Keratinocyte (primary cell): ENCODE data around the gene FREM1. TPM values are rescaled to one million over a fixed set of nuclear protein-coding genes. Genes with fewer than 3 reads are reported as not detected.

Source experiments
- DNase-seq: peaks from one replicate; pipeline ENCODE4 v3.0.0-alpha.2; 2011; ENCODE audit warnings: low read depth, missing footprints, low spot score
- FAIRE-seq: peaks from 2 replicates; lab custom pipeline; 2011; peaks lifted over from hg19 to GRCh38; lab: Jason Lieb, UNC
- H2AFZ ChIP-seq: 2 replicates; pipeline ENCODE4 v1.6.0; 2012; ENCODE audit warnings: low read length, control low read depth, inconsistent platforms; ENCODE audit not compliant: control insufficient read depth
- H3K27ac ChIP-seq: 2 replicates; pipeline ENCODE4 v1.5.1; 2011; ENCODE audit warnings: low read length; ENCODE audit not compliant: control insufficient read depth, insufficient read depth
- H3K27me3 ChIP-seq: 3 replicates; pipeline ENCODE4 v1.6.0; 2011; ENCODE audit warnings: low read length; ENCODE audit not compliant: control insufficient read depth, insufficient read depth; ENCODE audit errors: extremely low read depth
- H3K36me3 ChIP-seq, 2 experiments: 2 replicates in 1 of 2; 3 replicates in 1 of 2; pipeline ENCODE4 v1.5.1; 2011; ENCODE audit warnings: low read length in 2 of 2, mild to moderate bottlenecking in 1 of 2; ENCODE audit not compliant: control insufficient read depth in 2 of 2, insufficient read depth in 2 of 2; ENCODE audit errors: extremely low read depth in 1 of 2
- H3K4me1 ChIP-seq: 3 replicates; pipeline ENCODE4 v1.5.1; 2011; ENCODE audit warnings: low read length; ENCODE audit not compliant: control insufficient read depth, insufficient read depth; ENCODE audit errors: extremely low read depth
- H3K4me2 ChIP-seq: 3 replicates; pipeline ENCODE4 v1.6.0; 2011; ENCODE audit warnings: low read depth, low read length; ENCODE audit not compliant: control insufficient read depth, insufficient read depth; ENCODE audit errors: extremely low read depth
- H3K4me3 ChIP-seq, 3 experiments: fragments of 200-600 bp in 1 of 3; sonication (generic) in 1 of 3; 2 replicates in 2 of 3; 3 replicates in 1 of 3; pipeline ENCODE4 v1.5.1; 2011 to 2016; ENCODE audit warnings: low read length in 3 of 3, mild to moderate bottlenecking in 3 of 3, control low read depth in 2 of 3, inconsistent platforms in 1 of 3, low read depth in 1 of 3, mixed read lengths in 1 of 3, mixed run types in 1 of 3, moderate library complexity in 1 of 3; ENCODE audit not compliant: control insufficient read depth in 2 of 3, insufficient read depth in 2 of 3; ENCODE audit errors: extremely low read depth in 1 of 3
- H3K79me2 ChIP-seq: 2 replicates; pipeline ENCODE4 v1.6.0; 2012; ENCODE audit warnings: low read length; ENCODE audit not compliant: control insufficient read depth, insufficient read depth
- H3K9ac ChIP-seq: 3 replicates; pipeline ENCODE4 v1.6.0; 2011; ENCODE audit warnings: low read length; ENCODE audit not compliant: control insufficient read depth, insufficient read depth; ENCODE audit errors: extremely low read depth
- H3K9me1 ChIP-seq: 3 replicates; pipeline ENCODE4 v1.6.0; 2011; ENCODE audit warnings: low read length; ENCODE audit not compliant: control insufficient read depth, insufficient read depth; ENCODE audit errors: extremely low read depth
- H3K9me3 ChIP-seq: 2 replicates; pipeline ENCODE4 v1.5.1; 2012; ENCODE audit warnings: low read depth, low read length; ENCODE audit not compliant: control insufficient read depth
- H4K20me1 ChIP-seq: 3 replicates; pipeline ENCODE4 v1.6.0; 2011; ENCODE audit warnings: low read length; ENCODE audit not compliant: control insufficient read depth, insufficient read depth; ENCODE audit errors: extremely low read depth
- EZH2 ChIP-seq: IDR thresholded peaks from one replicate; pipeline ENCODE4 v1.6.1; 2012; ENCODE audit warnings: inconsistent platforms, mild to moderate bottlenecking, low read length, moderate library complexity
- dilution Hi-C: fragments of 300-500 bp; cut with MboI; formaldehyde crosslinking; loops from one replicate; pipeline ENCODE4 v1.7.0; 2020; ENCODE audit warnings: low sequenced_read_pairs; ENCODE audit not compliant: extremely low pct_ligation_motif_present
- polyA plus RNA-seq, 5 experiments: library from polyadenylated mRNA; depleted of rRNA in 3 of 5; stranded (reverse) in 3 of 5; stranded (forward) in 1 of 5; unstranded in 1 of 5; fragments of >200 nt; gene quantifications; 1 replicate in 1 of 5; 2 replicates in 3 of 5; 3 replicates in 1 of 5; pipeline versions ENCODE4 v1.2.1 to v1.2.3, GENCODE V29; 2011 to 2012; ENCODE audit warnings: missing spikeins in 2 of 5, low read depth in 1 of 5, low replicate concordance in 1 of 5
- TF ChIP-seq, protein P1 (sequence below), 3 experiments: IDR thresholded peaks in 1 of 3; conservative IDR thresholded peaks in 1 of 3; optimal IDR thresholded peaks in 1 of 3; 2 replicates in 2 of 3; 3 replicates in 1 of 3; pipeline versions ENCODE3 to v1.5.1; 2011; ENCODE audit warnings: low read length in 3 of 3, mild to moderate bottlenecking in 3 of 3, moderate library complexity in 2 of 3, control low read depth in 1 of 3, inconsistent platforms in 1 of 3; ENCODE audit not compliant: insufficient read depth in 2 of 3; ENCODE audit errors: extremely low read depth in 1 of 3

Gene FREM1
- polyA plus RNA-seq, 1 donor (not counting 4 experiments of a cell fraction or from before 2014, with no cell fraction given) = under 0.01 TPM

DNA sequence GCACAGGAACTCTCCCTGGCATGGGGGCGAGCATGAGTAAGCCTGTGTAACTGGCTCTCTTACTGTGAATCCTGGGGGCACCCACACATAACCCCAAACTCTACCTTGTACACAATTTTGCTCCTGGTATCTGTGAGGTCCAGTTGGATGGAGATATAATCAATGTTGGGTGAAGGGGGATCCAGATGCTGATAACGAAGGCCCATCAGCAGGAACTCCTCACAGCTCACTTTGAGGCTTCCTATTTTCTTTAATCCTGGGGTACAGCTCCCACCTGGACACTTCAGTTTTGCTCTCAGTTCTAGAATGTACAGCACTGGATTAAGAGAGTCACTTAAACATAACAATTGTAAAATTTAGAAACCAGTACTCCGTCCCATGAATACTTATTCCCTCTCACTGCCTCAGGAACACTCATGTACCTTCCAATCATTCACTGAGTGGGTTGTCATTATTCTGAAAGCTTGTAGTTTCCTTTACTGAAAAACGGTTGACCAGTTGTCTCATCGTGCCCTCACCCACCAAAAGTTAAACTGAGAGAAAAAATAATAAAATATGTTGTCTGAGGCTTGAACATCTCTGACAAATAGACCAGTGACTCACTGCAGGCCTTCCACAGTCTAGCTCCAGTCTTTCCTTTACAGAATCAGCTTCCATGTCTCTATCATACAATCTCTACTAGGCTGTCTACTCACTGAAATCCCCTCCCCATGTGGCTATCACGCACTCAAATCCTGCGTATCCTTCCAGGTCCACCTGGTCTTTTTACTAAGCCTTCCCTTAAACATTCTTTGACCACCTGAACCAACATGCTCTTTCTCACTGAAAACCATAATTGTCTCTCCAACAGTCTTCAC is 52.6 kb downstream of the FREM1 start:
- no peaks in the 10 kb centered on the region for H3K9me1 ChIP-seq
- no peaks in the 10 kb centered on the region for H3K79me2 ChIP-seq
- DNase-seq (no peak), FAIRE-seq (no peak)
- no peak overlapping the region for H3K27ac ChIP-seq
- dilution Hi-C loops = no loop called here
- H3K4me2 ChIP-seq = no peak overlapping the region
- no peak overlapping the region for H3K4me3 ChIP-seq
- no peaks in the 10 kb centered on the region for H4K20me1 ChIP-seq
- H3K9ac ChIP-seq = no peak overlapping the region
- no peak overlapping the region for H2AFZ ChIP-seq
- no peaks in the 10 kb centered on the region for H3K27me3 ChIP-seq
- H3K4me1 ChIP-seq = no peaks in the 10 kb centered on the region
- H3K9me3 ChIP-seq = no peaks in the 10 kb centered on the region
- TF ChIP-seq, protein P1, sequence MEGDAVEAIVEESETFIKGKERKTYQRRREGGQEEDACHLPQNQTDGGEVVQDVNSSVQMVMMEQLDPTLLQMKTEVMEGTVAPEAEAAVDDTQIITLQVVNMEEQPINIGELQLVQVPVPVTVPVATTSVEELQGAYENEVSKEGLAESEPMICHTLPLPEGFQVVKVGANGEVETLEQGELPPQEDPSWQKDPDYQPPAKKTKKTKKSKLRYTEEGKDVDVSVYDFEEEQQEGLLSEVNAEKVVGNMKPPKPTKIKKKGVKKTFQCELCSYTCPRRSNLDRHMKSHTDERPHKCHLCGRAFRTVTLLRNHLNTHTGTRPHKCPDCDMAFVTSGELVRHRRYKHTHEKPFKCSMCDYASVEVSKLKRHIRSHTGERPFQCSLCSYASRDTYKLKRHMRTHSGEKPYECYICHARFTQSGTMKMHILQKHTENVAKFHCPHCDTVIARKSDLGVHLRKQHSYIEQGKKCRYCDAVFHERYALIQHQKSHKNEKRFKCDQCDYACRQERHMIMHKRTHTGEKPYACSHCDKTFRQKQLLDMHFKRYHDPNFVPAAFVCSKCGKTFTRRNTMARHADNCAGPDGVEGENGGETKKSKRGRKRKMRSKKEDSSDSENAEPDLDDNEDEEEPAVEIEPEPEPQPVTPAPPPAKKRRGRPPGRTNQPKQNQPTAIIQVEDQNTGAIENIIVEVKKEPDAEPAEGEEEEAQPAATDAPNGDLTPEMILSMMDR (optimal IDR thresholded peaks at IDR 0.05 in 1 of 3, IDR thresholded peaks at IDR 0.05 in 1 of 3, conservative IDR thresholded peaks at IDR 0.05 in 1 of 3; ENCODE audit: extremely low read depth in 1 of 3, insufficient read depth in 2 of 3, low read length in 3 of 3) = no peak
- no peak for TF ChIP-seq EZH2
- H3K36me3 ChIP-seq = no peaks in the 10 kb centered on the region

DNA sequence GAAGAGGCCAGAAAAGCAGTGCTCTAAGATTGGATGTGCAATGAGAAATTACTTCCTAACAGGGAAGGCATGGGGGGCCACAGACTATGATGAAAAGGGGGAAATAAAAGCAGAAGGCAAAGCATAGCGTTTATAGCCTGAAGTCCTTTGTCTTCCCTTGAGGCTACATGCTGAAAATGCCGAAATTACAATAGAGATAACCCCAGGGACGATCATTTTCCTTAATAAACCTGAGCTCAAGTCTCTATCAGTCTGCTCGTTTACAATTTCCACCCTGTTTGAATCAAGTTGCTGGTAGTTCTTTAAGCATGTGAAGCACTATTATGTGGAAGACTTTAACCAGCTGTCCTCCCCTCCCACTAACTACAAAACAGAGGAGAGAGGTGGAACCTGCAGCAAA is 60.4 kb downstream of the FREM1 start:
- dilution Hi-C loops = no loop called here
- Histone ChIP-seq H3K4me2 (no peak overlapping the region), H3K27ac (no peak overlapping the region), H3K9me1 (no peaks in the 10 kb centered on the region), H3K4me1 (no peaks in the 10 kb centered on the region), H3K27me3 (no peaks in the 10 kb centered on the region), H4K20me1 (no peaks in the 10 kb centered on the region), H2AFZ (no peak overlapping the region), H3K4me3 (no peak overlapping the region), H3K9me3 (no peaks in the 10 kb centered on the region), H3K9ac (no peak overlapping the region), H3K79me2 (no peaks in the 10 kb centered on the region), H3K36me3 (no peaks in the 10 kb centered on the region)
- TF ChIP-seq, protein P1 (optimal IDR thresholded peaks at IDR 0.05 in 1 of 3, IDR thresholded peaks at IDR 0.05 in 1 of 3, conservative IDR thresholded peaks at IDR 0.05 in 1 of 3; ENCODE audit: extremely low read depth in 1 of 3, insufficient read depth in 2 of 3, low read length in 3 of 3) = no peak
- TF ChIP-seq EZH2 = no peak
- DNase-seq (no peak), FAIRE-seq (no peak)
